Erythroblast (primary cell): Measurements from ENCODE around the gene PACSIN1.

ENCODE experiments used
- GATA1 ChIP-seq: IDR thresholded peaks from 2 replicates; pipeline ENCODE4 v1.6.1; 2011; ENCODE audit warnings: low read depth, mild to moderate bottlenecking, control low read depth, low read length, moderate library complexity
- POLR2A ChIP-seq: IDR thresholded peaks from 2 replicates; pipeline ENCODE4 v1.6.1; 2011; ENCODE audit warnings: mild to moderate bottlenecking, low read length

DNA sequence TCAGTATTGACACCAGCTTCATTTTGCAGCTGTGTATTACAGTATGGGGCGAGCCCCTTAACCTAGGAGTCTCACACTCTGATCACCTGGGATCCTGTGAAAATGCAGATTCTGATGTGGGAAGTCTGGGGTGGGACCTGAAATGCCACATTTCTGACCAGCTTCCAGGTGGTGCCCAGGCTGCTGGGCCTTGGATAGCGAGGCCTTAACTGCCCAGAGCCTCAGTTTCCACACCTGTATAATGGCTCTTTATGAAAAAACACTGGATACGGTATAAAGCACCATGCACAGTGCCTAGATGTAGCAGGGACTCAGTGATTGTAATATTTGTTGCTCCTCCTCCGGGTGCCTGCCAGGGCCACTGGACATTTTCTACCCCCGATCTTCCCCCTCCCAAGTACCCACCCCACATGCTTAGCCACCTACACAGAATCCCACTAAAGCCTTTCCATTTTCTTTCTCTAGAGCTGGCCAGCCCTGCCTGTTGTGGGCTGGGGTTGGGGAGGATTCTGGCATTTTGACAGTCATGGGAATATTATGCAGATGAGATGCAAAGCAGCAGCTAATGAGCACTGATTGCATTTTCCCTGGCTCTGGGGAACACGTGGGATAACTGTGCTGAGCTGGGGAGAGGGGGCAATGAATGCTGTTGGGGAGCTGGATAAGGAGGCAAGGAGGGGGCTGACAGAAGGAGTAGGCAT lies 45.5 kb downstream of the PACSIN1 start:
- TF ChIP-seq POLR2A, result no peak
- no peak for TF ChIP-seq GATA1
